Endodermal cell (in vitro differentiated cells): ENCODE data around the gene PPP5C. TPM values are rescaled to one million over a fixed set of nuclear protein-coding genes. Genes with fewer than 3 reads are reported as not detected.
"Not testable (repeated sequence)": the region's sequence is repeated elsewhere in the genome, so short reads cannot be mapped to it uniquely, and the experiment has no call there.

Experiments
- DNase-seq: peaks from one replicate; pipeline ENCODE4 v3.0.0-alpha.2; 2017
- H3K27ac ChIP-seq: 2 replicates; pipeline ENCODE4 v1.5.1; 2013; ENCODE audit warnings: mild to moderate bottlenecking, low read depth, low read length, moderate library complexity
- H3K27me3 ChIP-seq: 2 replicates; pipeline ENCODE4 v1.6.1; 2013; ENCODE audit warnings: mild to moderate bottlenecking, low read length, moderate library complexity; ENCODE audit not compliant: insufficient read depth, control insufficient read depth, poor library complexity, severe bottlenecking
- H3K36me3 ChIP-seq: 2 replicates; pipeline ENCODE4 v1.7.0; 2013; ENCODE audit warnings: mild to moderate bottlenecking, low read length, moderate library complexity; ENCODE audit not compliant: control insufficient read depth, insufficient read depth
- H3K4me1 ChIP-seq: one replicate; pipeline ENCODE4 v1.7.0; 2013; ENCODE audit warnings: low read length; ENCODE audit not compliant: control insufficient read depth, insufficient read depth
- H3K4me3 ChIP-seq: 2 replicates; pipeline ENCODE4 v1.5.1; 2013; ENCODE audit warnings: mild to moderate bottlenecking, low read length, moderate library complexity
- H3K9ac ChIP-seq: 2 replicates; pipeline ENCODE4 v1.6.1; 2013; ENCODE audit warnings: mild to moderate bottlenecking, low read length, moderate library complexity; ENCODE audit not compliant: poor library complexity, severe bottlenecking; ENCODE audit errors: extremely low read depth
- H3K9me3 ChIP-seq: 2 replicates; pipeline ENCODE4 v1.6.1; 2013; ENCODE audit warnings: mild to moderate bottlenecking, low read length, moderate library complexity; ENCODE audit not compliant: control insufficient read depth
- H3K27ac Mint-ChIP-seq: 2 replicates; pipeline ENCODE4 v1.8.0; 2020; ENCODE audit warnings: mixed read lengths
- H3K27me3 Mint-ChIP-seq: 2 replicates; pipeline ENCODE4 v1.8.0; 2021; ENCODE audit warnings: mild to moderate bottlenecking, mixed read lengths; ENCODE audit not compliant: insufficient read depth
- H3K36me3 Mint-ChIP-seq: 2 replicates; pipeline ENCODE4 v1.8.0; 2020; ENCODE audit warnings: low read depth, mixed read lengths
- H3K4me1 Mint-ChIP-seq: 2 replicates; pipeline ENCODE4 v1.8.0; 2020; ENCODE audit warnings: mixed read lengths
- H3K4me3 Mint-ChIP-seq: 2 replicates; pipeline ENCODE4 v1.8.0; 2020; ENCODE audit warnings: mild to moderate bottlenecking, moderate library complexity, mixed read lengths
- H3K9me3 Mint-ChIP-seq: 2 replicates; pipeline ENCODE4 v1.8.0; 2020; ENCODE audit warnings: mild to moderate bottlenecking, mixed read lengths
- CTCF ChIP-seq: fragments of 200-600 bp; sonication (generic); conservative IDR thresholded peaks from 2 replicates; pipeline ENCODE4 v1.5.0; 2021; ENCODE audit warnings: antibody characterized with exemption, mild to moderate bottlenecking
- WGBS, 2 experiments: methylation state at CpG; one replicate each; pipeline versions ENCODE4 v1.1.5 to v1.1.7; 2013; ENCODE audit warnings: missing lambda C conversion rate in 2 of 2, mixed read lengths in 1 of 2; ENCODE audit not compliant: insufficient coverage in 1 of 2, insufficient read length in 1 of 2; 5-methylcytosine and 5-hydroxymethylcytosine counted together
- total RNA-seq, 2 donors: library from RNA; stranded (reverse); fragmentation: NEBNext Ultra II Directional in 1 of 2; extraction: Animal tissue kit (Norgen Biotek cat#: 25700) in 1 of 2; gene quantifications; 2 replicates in 1 of 2; 3 replicates in 1 of 2; pipeline ENCODE4 v1.2.1, GENCODE V29; 2021

Gene PPP5C
- total RNA-seq, 2 donors from 2014 or later, result 101 to 112 TPM

DNA sequence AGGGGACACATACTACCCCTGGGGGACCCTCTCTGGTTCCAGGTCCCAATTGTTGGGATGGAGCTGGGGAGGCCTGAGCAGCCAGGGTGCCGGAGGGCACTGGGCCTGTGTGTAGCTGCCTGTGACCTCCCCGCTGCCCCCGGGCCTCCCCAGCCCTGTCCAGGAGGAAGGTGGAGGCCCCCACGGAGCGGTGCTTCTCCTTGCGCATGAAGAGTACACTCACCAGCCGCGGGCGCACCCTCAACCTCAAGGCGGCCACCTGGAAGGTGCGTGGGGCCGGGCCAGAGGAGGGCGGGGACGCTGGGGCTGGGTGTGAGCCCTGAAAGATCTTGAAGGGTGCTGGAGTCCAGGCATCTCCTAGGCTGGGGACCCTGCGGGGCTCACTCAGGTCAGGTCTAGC, 38.4 kb upstream of the PPP5C start:
- H3K27me3 Mint-ChIP-seq, result no peaks in the 10 kb centered on the region
- 99 to 100% methylated on average over 9 to 15 of the region's 15 CpGs for WGBS, 2 experiments
- Histone ChIP-seq H3K27me3 (no peaks in the 10 kb centered on the region), H3K9ac (no peak overlapping the region), H3K9me3 (peaks cover 28% of the 10 kb centered on the region), H3K36me3 (peaks cover 50% of the 10 kb centered on the region), H3K27ac (no peak overlapping the region), H3K4me3 (no peak overlapping the region), H3K4me1 (no peaks in the 10 kb centered on the region)
- peaks cover 2% of the 10 kb centered on the region for H3K4me1 Mint-ChIP-seq
- no peak overlapping the region for H3K4me3 Mint-ChIP-seq
- no peak for TF ChIP-seq CTCF
- peaks cover 31% of the 10 kb centered on the region for H3K9me3 Mint-ChIP-seq
- no peak for DNase-seq
- no peak overlapping the region for H3K27ac Mint-ChIP-seq
- H3K36me3 Mint-ChIP-seq, result peaks cover 80% of the 10 kb centered on the region

DNA sequence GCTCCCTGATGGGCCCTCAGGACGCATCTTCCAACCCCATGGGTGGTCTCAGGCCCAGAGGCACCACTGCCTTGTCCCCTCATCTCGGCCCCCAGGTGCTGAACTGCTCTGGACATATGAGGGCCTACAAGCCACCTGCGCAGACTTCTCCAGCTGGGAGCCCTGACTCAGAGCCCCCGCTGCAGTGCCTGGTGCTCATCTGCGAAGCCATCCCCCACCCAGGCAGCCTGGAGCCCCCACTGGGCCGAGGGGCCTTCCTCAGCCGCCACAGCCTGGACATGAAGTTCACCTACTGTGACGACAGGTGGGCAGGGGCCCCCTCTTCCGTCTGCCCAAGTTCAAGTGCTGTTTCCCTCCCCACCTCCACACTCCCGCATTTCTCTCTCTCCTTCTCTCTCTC, 37.8 kb upstream of the PPP5C start:
- Histone ChIP-seq H3K9ac (no peak overlapping the region), H3K9me3 (peaks cover 28% of the 10 kb centered on the region), H3K27ac (no peak overlapping the region), H3K4me3 (no peak overlapping the region), H3K27me3 (no peaks in the 10 kb centered on the region), H3K36me3 (peaks cover 51% of the 10 kb centered on the region), H3K4me1 (no peaks in the 10 kb centered on the region)
- no peak overlapping the region for H3K27ac Mint-ChIP-seq
- 87 to 88% methylated on average over 9 to 10 of the region's 10 CpGs for WGBS, 2 experiments
- TF ChIP-seq CTCF, result no peak
- H3K4me3 Mint-ChIP-seq, result no peak overlapping the region
- DNase-seq, result no peak
- H3K27me3 Mint-ChIP-seq, result no peaks in the 10 kb centered on the region
- H3K36me3 Mint-ChIP-seq, result peaks cover 82% of the 10 kb centered on the region
- no peaks in the 10 kb centered on the region for H3K4me1 Mint-ChIP-seq
- H3K9me3 Mint-ChIP-seq, result peaks cover 31% of the 10 kb centered on the region

GRCh38 chr19:46311444-46311843, 35.4 kb upstream of the PPP5C start:
- H3K4me1 Mint-ChIP-seq, result no peaks in the 10 kb centered on the region
- Histone ChIP-seq H3K27ac (no peak overlapping the region), H3K36me3 (peaks cover 33% of the 10 kb centered on the region), H3K9me3 (peaks cover 5% of the 10 kb centered on the region), H3K4me1 (no peaks in the 10 kb centered on the region), H3K4me3 (no peak overlapping the region), H3K9ac (no peak overlapping the region), H3K27me3 (no peaks in the 10 kb centered on the region)
- H3K9me3 Mint-ChIP-seq, result peaks cover 9% of the 10 kb centered on the region
- DNase-seq, result no peak
- no peaks in the 10 kb centered on the region for H3K27me3 Mint-ChIP-seq
- H3K4me3 Mint-ChIP-seq, result no peak overlapping the region
- peaks cover 75% of the 10 kb centered on the region for H3K36me3 Mint-ChIP-seq
- WGBS, 2 experiments, result 92 to 97% methylated on average over 5 of the region's 5 CpGs
- TF ChIP-seq CTCF, result no peak
- H3K27ac Mint-ChIP-seq, result no peak overlapping the region

GRCh38 chr19:46313540-46314469, 33.1 kb upstream of the PPP5C start:
- H3K9ac ChIP-seq, H3K27me3 ChIP-seq, H3K27me3 Mint-ChIP-seq, H3K27ac ChIP-seq, DNase-seq, H3K27ac Mint-ChIP-seq, H3K9me3 ChIP-seq, H3K4me3 Mint-ChIP-seq, H3K9me3 Mint-ChIP-seq, H3K4me1 ChIP-seq, H3K4me1 Mint-ChIP-seq, H3K4me3 ChIP-seq: not testable (repeated sequence)
- H3K36me3 ChIP-seq, result peaks cover 28% of the 10 kb centered on the region
- H3K36me3 Mint-ChIP-seq, result peaks cover 70% of the 10 kb centered on the region
- WGBS, 2 experiments, result 92 to 100% methylated on average over 7 to 11 of the region's 14 CpGs
